CD1c-positive myeloid dendritic cell (primary cell): Measurements from ENCODE around the gene GALNT18.
A peak's percentile ranks its signal among the peaks of the same experiment; 100 is the strongest.

Source experiments
- DNase-seq: peaks from one replicate; pipeline ENCODE4 v3.0.0-alpha.2; 2016; ENCODE audit errors: extremely low spot score

The GALNT18 gene

GRCh38 chr11:11621573-11622339 lies at the start of gene GALNT18:
Gene GALNT18, minus strand, starts transcription at chr11:11622005.
- peak; percentile 95 for DNase-seq

- no peak for DNase-seq
Measured at GRCh38 chr11:11670574-11670973, 48.8 kb upstream of the GALNT18 start.

- peak; percentile 5 for DNase-seq
Measured at GRCh38 chr11:11669233-11669846, 47.5 kb upstream of the GALNT18 start.

DNA sequence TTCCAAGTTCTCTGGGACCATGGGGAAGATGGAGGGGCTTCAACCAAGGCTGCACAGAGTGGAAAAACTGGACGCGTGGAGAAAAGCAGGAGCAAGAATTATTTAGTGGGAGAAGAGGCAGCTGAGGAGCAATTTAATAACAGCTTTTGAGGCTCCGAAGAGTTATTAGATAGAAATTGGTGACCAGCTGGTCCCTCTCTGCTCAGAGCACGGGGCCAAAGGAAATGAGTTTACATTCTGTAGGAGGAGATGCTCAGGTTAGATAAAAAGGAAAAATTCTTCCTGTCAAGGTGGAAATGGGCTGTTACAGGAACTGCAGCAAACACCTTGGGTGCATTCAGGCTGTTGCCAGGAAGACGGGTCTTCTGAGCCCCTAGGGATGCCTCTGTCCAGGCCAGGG lies 47.0 kb upstream of the GALNT18 start:
- no peak for DNase-seq

GRCh38 chr11:11668274-11668673 lies 46.5 kb upstream of the GALNT18 start:
- no peak for DNase-seq

DNA sequence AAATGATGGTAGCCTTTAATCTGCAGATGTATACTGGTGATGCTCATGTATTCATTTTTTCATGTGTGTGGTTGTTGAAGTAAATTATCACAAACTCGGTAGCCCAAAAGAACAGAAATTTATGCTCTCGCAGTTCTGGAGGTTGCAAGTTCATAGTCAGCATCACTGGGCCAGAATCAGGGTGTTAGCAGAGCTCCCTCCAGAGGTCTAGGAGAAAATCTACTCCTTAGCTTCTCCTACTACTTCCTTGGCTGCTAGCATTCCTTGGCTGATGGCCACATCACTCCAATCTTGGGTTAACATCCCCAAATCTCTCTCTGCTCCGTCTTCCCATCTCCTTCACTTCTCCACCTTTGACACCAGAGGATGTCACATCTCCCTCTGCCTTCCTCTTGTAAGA lies 45.3 kb upstream of the GALNT18 start:
- DNase-seq, result no peak

GRCh38 chr11:11665407-11665806 lies 43.6 kb upstream of the GALNT18 start:
- no peak for DNase-seq

DNA sequence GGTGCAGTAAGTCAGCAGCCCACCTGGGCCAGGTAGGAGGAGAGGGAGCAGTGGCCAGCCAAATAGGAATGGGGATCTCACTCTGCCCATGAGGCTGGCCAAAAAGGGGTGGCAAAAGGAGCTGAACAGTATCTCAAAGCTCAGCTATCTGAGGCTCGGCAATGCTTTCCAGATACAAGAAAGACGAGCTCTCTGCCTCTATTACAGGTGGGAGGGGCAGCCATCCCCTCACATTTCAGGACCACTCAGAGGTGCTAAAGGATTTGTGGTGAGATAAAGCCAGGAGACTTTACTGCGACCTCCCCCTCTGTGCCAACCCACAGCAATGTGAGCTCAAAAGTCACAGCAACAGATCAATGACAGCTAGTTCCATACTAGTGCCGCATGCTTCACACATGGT lies 42.1 kb upstream of the GALNT18 start:
- DNase-seq, result no peak

DNA sequence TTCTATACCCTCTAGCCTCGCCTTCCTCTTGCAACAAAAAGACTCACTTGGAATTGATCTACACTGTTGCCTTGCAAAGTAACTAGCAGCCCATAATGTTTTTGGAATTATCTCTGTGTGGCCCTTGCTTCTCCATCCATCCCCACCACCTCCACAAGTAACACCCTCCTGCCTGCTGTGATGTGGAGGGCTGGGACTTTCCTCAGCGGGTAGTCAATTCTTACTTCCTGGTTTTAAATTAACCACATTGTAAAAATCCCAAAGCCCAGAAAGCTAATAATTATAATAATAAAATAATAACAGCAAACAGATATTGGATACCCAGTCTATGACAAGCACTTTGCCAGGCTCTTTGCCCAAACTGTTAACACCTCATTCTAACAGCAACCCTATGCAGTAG lies 40.8 kb upstream of the GALNT18 start:
- DNase-seq, result no peak

DNA sequence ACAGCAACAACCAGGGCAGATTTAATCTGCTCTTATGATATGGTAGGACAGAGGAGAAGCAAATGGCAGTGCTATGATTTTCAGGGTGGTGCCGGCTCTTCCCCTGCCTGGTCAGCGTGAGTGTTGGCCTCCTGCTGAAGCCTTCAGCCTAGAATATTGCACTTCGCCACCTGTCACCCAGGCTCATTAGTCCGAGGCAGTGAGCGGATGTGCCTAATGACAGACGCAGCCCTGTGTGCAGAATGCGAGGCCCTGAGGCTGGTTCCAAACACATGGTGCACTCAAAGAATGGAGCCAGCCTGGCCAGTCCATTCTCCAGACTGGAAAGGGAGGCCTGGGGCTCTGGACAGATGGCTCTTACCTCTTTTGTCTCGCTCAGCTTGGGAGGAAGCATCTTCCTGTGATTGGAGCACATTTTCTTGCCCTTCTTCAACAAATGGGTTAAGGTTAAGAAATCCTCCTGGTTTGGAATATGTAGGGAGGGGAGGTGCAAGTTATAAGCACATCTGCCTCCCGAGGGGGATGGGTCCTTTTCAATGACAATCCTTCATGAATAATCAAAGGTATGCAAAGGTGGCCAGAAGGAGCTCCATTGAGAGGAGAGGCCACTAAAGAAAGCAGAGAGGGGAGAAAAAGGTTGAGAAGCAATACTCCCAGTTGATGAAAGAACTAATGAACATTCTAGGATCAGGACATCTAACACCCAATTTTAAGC lies 39.7 kb upstream of the GALNT18 start:
- no peak for DNase-seq

DNA sequence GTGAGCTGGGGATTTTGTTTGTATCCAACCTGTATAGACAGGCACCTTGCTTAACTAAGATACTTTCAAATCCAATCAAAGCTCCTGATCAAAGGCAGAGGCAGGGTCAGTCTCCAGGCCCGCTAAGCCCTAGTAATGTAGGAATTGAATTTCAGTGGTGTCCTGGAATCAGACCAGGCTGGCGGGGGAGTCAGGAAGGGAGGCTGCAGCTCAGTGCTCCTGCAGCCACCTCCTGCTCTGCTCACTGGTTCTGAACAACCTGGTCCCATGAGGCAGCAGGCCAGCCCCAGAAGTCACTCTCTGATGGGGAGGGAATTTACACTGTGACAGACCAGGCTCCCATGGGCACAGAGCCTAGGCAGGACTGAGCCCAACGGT lies 38.5 kb upstream of the GALNT18 start:
- no peak for DNase-seq

DNA sequence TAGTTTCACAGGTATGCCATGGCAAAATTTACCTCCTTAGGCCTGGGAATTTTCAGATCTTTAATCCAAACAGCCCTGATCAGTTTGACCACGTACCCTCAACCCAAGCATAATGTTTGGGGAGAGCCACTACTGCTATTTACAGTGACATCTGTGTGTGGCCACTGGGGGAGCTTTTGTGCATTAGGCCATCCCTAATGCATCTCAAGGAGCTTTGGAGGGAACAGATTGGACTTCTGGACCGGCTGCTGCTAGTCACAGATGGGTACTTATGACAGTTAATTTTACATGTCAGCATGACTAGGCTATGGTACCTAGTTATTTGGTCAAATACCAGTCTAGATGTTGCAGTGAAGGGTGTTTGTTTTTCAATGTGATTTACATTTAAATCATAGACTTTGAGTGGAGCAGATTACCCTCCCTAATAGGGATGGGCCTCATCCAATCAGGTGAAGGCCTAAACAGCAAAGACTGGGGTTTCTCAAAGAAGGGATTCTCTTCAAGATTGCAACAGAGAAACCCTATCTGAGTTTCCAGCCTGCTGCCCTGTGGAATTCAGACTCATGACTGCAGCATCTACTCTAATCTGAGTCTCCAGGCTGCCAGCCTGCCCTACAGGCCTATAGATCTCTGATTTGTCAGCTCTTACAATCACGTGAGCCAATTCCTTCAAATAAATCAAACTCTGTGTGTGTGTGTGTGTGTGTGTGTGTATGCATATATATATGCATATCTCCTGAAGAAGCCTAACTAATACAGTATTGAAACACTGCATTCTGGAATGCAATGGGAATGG lies 38.0 kb upstream of the GALNT18 start:
- DNase-seq, result no peak

GRCh38 chr11:11657218-11657955 lies 35.6 kb upstream of the GALNT18 start:
- no peak for DNase-seq

DNA sequence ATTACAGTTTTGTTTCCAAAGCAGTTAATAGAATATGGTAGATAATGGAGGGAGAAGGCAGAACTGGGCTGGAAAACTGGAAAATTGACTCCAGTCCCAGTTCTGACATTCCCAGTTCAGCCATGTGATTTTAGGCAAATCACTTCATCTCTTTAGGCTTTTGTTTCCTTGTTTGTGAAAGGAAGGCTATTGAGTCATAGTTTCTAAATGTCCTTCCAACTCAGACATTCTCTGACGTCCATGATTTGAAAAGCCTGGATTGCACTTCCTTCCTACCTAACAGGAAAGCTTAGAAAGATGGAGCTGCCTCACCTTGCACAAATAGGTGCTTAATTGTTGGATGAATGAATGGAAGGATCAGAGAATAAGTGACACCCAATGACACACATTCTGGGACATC lies 19.8 kb upstream of the GALNT18 start:
- no peak for DNase-seq

GRCh38 chr11:11640996-11641395 lies 19.2 kb upstream of the GALNT18 start:
- no peak for DNase-seq

DNA sequence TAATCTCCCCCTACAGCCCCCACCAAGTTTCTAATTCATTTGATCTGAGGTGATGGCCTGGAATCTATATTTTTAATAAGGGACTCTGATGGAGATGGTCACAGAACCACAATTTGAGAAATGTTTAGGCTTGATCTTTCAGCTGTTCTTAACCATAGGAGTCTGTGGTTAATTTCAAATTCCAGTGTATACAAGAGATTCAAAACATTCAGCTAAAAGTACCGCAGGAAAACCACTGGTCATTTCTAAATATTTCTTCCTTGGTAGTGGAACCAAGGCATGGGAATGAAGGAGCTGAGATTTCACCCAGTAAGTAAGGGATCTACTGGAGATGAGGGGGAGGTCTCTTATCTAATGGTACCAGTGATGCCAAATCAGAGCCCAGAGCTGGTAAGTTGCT lies 18.3 kb upstream of the GALNT18 start:
- DNase-seq, result no peak

GRCh38 chr11:11636671-11637070 lies 14.9 kb upstream of the GALNT18 start:
- no peak for DNase-seq

DNA sequence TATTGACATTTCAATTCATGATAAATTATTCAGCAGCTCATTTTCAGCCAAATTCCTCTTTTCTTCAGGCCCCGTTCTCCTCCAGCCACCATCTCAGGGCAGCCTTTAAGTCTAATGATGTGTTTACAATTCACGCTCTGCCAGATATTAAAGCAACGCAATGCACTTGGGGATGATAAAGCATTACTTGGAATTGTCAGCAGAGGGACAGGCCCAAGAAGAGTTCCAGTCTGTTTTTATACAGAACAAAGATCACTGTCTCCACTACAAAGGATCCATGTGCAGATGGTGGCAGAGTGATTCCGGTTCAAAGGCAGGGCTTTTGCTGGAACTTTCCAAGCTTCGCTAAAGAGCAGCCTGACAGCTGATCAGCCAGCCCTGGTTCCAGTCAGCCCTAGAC lies 13.6 kb upstream of the GALNT18 start:
- DNase-seq, result no peak

- DNase-seq, result no peak
Measured at GRCh38 chr11:11629368-11629767, 7.6 kb upstream of the GALNT18 start.

DNA sequence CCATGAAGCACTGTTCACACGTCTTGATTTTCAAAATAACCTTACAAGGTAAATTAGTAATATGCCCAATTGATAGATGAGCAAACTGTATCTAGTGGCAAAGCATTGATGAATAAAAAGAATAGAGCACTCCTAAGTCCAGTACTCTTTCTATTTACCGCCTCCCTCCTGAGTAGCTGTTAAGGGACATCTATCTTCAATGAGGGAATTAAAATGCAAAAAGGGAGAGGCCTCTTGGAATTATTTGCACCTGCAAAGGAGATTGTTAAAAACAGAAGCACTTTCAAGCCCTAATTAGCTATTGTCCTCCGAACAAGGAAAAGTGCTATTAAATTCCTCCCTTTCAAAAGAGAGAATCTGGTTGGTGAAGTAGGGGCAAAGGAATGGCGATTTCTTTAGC lies 6.8 kb upstream of the GALNT18 start:
- no peak for DNase-seq

- no peak for DNase-seq
Measured at GRCh38 chr11:11626128-11626527, 4.3 kb upstream of the GALNT18 start.

DNA sequence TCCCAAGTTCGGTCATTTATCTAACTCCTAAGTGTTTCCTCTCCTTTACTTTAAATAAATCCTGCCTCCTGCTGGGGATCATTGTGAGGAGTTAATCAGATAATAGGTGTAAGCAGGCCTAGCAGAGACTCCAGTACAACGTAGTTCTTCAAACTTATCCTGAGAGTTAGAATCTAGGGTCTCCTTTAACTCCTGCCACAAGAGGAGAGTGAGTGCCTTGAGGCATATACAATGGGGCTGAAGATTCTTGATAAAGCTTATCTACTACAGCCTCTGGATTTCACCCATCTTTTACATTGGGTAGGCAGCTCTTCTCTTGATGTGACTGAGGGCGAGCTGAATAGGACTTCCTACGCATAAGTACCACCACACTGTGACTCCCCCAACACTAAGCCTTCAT lies 3.1 kb upstream of the GALNT18 start:
- DNase-seq, result no peak
